Lung (tissue), 12 donors: Measurements from ENCODE around the gene CNFN. TPM values are rescaled to one million over a fixed set of nuclear protein-coding genes. Genes with fewer than 3 reads are reported as not detected.

Source experiments
- ATAC-seq: fragments of 200-7000 bp; cut with Tn5 transposase; one replicate; pipeline ENCODE4 v1.9.1; 2020; ENCODE audit warnings: moderate number of reproducible peaks; ENCODE audit not compliant: insufficient read depth, low FRiP score
- DNase-seq, 3 donors: peaks; one replicate each; pipeline ENCODE4 v3.0.0-alpha.2; 2013 to 2017
- H3K27ac ChIP-seq, 2 donors: one replicate each; pipeline ENCODE4 v1.5.1; 2013; ENCODE audit warnings: mild to moderate bottlenecking in 2 of 2, moderate library complexity in 2 of 2, control low read depth in 1 of 2, inconsistent platforms in 1 of 2, low read depth in 1 of 2, low read length in 1 of 2
- H3K27me3 ChIP-seq, 3 donors: one replicate each; pipeline ENCODE4 v1.5.1; 2013; ENCODE audit warnings: low read length in 2 of 3; ENCODE audit not compliant: control insufficient read depth in 3 of 3, insufficient read depth in 3 of 3
- H3K36me3 ChIP-seq, 4 donors: one replicate each; pipeline ENCODE4 v1.5.1; 2013; ENCODE audit warnings: low read length in 4 of 4, mild to moderate bottlenecking in 1 of 4, moderate library complexity in 1 of 4; ENCODE audit not compliant: control insufficient read depth in 4 of 4, insufficient read depth in 4 of 4
- H3K4me1 ChIP-seq, 5 donors: one replicate each; pipeline ENCODE4 v1.5.1; 2013; ENCODE audit warnings: low read length in 5 of 5, mild to moderate bottlenecking in 2 of 5, moderate library complexity in 1 of 5; ENCODE audit not compliant: control insufficient read depth in 5 of 5, insufficient read depth in 5 of 5
- H3K4me3 ChIP-seq: one replicate; pipeline ENCODE4 v1.5.1; 2013; ENCODE audit warnings: mild to moderate bottlenecking, control low read depth, moderate library complexity
- H3K9ac ChIP-seq, 2 donors: one replicate each; pipeline ENCODE4 v1.5.1; 2013; ENCODE audit warnings: low read length in 2 of 2, control low read depth in 1 of 2; ENCODE audit not compliant: insufficient read depth in 1 of 2
- H3K9me3 ChIP-seq, 4 donors: one replicate each; pipeline ENCODE4 v1.5.1; 2013; ENCODE audit warnings: low read length in 3 of 4, mild to moderate bottlenecking in 1 of 4, moderate library complexity in 1 of 4; ENCODE audit not compliant: control insufficient read depth in 4 of 4, insufficient read depth in 3 of 4
- CTCF ChIP-seq: IDR thresholded peaks from 2 replicates; pipeline ENCODE4 v1.5.1; 2012; ENCODE audit warnings: mild to moderate bottlenecking; ENCODE audit errors: control extremely low read depth, extremely low read depth
- whole genome bisulfite sequencing, 2 donors: extraction: QIAGEN DNeasy Blood & Tissue Kit; methylation state at CpG; one replicate each; pipeline ENCODE4 v1.1.7; 2013; 5-methylcytosine and 5-hydroxymethylcytosine counted together
- polyA plus RNA-seq, 2 donors: library from polyadenylated mRNA; stranded (reverse); fragments of 200-250 nt; gene quantifications; one replicate each; pipeline ENCODE4 v1.2.1, GENCODE V29; 2013
- total RNA-seq, 2 donors: library from RNA; depleted of rRNA in 1 of 2; stranded (reverse); fragments of >200 nt in 1 of 2; gene quantifications; one replicate each; pipeline ENCODE4 v1.2.1, GENCODE V29; 2014 to 2021
- donor health status: control.
- donor health status: control.
- donor health status: Bipolar disorder and iron deficiency.
- donor health status: healthy.
- donor health status: DM: yes; HTN: yes; CAD: no.

CNFN gene
- total and polyA plus RNA-seq, 4 donors = 1.0 to 4.1 (median 2.2) TPM; not detected in 1

DNA sequence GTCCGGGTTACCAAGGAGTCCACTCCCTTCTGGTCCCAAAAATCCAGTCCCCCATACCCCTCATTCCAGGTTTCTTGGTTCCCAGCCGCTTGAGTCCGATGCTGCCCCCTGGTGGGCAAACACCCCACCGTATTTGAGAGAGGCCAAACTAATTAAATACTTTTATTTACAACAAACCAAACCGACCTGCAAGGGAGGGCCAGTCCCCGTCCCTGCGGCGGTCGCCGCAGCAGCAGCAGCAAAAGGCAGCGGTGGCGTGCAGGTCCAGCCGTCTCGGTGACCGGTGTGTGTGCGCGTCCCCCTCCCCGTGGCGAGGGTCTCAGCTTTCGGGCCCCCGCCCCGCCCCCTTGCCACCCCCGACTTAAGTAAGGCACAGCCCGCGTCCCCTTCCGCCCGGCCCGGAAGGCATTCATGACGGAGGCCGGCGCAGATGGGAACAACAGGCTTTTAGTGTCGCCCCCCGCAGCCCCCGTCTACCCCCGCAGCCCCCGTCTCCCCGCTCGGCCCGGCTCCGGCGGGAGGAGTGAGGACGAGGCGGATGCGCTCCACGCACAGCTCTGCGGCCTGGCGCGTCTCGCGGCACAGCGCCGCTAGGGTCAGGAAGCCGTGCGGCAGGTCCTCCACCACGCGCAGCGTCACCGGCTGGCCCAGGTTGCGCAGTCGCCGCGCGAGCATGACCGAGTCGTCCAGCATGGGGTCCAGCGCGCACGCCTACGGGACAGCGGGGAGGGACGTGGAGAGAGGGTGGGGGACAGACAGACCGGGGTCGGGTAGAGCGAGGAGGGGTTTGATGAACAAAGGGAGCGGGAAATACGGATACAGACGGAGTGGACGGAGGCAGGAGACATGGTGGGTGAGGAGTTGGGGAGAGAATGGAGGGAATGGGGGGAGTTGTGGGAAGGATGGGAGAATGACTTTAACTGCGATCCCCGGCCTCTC is 11.5 kb upstream of the CNFN start:
- peaks cover 0 to 6% (median 0%) of the 10 kb centered on the region in 4 donors for H3K36me3 ChIP-seq
- WGBS, 2 donors = 0 to 1% methylated on average over 67 to 80 of the region's 80 CpGs
- ATAC-seq (peak; percentile 67), DNase-seq (peak; percentile 88 to 90 (median 90))
- H3K4me1 ChIP-seq = peaks cover 2 to 16% (median 8%) of the 10 kb centered on the region in 5 donors
- no peaks in the 10 kb centered on the region for H3K9me3 ChIP-seq
- peak overlapping the region in 1 of 2 donors; percentile 62 for H3K9ac ChIP-seq
- no peak overlapping the region for H3K27ac ChIP-seq
- H3K4me3 ChIP-seq = peak overlapping the region; percentile 40
- peak; percentile 55 for TF ChIP-seq CTCF
- H3K27me3 ChIP-seq = no peaks in the 10 kb centered on the region

DNA sequence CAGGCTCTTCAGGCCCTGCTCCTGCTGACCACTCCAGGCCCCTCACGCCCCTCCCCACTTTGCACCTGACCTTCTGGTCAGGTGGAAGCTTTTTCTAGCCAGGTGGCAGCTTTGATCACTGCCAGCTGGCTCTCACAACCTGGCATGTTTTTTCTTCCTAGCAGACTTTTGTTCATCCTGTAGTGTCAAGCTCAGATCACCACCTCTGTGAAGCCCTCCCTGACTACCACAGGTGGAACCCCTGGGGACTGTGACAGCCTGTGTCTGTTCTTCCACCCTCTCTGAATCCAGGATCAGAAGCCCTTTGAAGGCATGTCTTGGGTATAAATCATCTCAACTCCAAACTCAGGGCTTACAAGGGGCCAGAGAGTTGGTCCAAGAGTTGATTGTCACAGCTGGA is 10.3 kb upstream of the CNFN start:
- no peak for TF ChIP-seq CTCF
- no peaks in the 10 kb centered on the region for H3K27me3 ChIP-seq
- no peak overlapping the region for H3K9ac ChIP-seq
- no peak overlapping the region for H3K27ac ChIP-seq
- no peaks in the 10 kb centered on the region for H3K9me3 ChIP-seq
- H3K4me1 ChIP-seq = peaks cover 2 to 22% (median 8%) of the 10 kb centered on the region in 5 donors
- no peak overlapping the region for H3K4me3 ChIP-seq
- 94 to 98% methylated on average over 1 of the region's 1 CpG for WGBS, 2 donors
- H3K36me3 ChIP-seq = peaks cover 0 to 6% (median 0%) of the 10 kb centered on the region in 4 donors
- ATAC-seq (no peak), DNase-seq (no peak)

DNA sequence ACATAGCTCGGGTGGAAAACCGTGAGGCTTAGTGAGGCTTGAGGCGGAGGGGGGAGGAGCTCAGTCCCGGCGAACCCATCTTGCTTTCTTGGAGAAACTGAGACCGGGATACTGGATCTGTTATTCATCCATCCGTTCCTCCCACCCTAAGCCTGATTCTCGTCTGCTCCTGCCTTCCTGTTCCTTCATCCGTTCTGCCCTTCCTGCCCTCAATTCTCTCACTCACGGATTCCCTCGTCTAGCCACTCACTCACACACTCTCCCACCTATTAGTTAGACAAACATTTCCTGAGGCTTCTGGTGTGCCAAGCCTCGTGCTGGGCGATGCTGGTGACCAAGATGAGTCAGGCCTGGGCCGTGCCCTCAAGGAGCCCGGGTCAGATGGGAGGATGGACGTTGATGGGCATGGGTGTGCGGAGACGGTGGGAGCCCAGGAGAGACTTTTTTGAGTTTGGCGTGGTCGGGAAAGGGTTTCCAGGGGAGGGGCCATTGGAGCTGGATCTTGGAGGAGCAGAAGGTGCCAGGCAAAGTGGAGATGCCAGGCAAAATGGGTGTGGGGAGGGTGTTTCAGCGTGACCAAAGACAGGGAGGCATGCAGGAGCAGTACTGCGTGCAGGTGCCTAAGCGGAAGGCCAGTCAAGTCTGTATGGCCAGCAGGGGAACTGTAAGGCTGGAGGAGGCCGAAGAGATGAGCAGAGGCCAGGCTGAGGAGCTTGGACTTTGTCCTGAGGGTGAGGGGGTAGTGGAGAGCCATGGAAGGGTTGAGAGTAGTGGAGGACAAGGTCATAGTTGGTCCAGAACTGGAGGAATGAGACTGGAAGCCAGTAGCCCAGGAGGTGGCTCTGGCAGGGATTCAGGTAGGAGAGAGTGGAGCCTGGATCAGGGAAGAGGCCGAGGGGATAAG is 7.4 kb upstream of the CNFN start:
- Histone ChIP-seq H3K4me3 (peak overlapping the region; percentile 7), H3K27me3 (no peaks in the 10 kb centered on the region), H3K4me1 (peaks cover 2 to 22% (median 8%) of the 10 kb centered on the region in 5 donors), H3K9ac (peak overlapping the region; percentile 93 to 95), H3K36me3 (no peaks in the 10 kb centered on the region), H3K9me3 (no peaks in the 10 kb centered on the region), H3K27ac (peak overlapping the region; percentile 27 to 62)
- no peak for ATAC-seq
- no peak for TF ChIP-seq CTCF
- 24 to 25% methylated on average over 25 of the region's 25 CpGs for WGBS, 2 donors
- no peak for DNase-seq
